GM19239 (cell line): ENCODE measurements around the gene STARD3.
A peak's percentile ranks its signal among the peaks of the same experiment; 100 is the strongest.

Experiments used
- DNase-seq: peaks from one replicate; pipeline ENCODE4 v3.0.0; 2011; ENCODE audit warnings: low spot score; ENCODE audit not compliant: insufficient read length
- FAIRE-seq: peaks from 2 replicates; lab custom pipeline; 2011; peaks lifted over from hg19 to GRCh38; lab: Jason Lieb, UNC

Gene STARD3

DNA sequence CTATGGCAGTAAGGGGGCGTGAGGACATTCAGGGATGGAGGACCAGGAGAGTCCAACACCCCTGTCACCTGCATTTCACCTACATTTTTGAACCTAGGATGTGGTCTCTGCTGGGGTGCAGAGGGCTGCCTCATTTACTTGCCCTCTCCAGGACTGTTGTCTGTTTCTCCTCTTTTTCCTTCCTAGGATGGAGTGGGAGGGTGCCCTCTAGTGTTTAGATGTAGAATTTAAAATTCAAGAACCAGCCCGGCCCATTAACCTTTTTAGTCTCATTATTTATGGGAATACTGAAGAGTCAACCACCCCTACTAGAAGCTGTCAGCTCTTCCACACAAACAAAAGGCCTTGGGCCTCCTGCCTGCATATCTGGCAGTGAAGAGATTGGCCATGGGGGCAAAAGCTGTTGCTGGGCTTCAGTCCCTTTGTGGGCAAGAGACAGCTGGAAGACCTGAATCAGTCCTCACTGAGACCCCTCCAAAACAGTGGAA lies 2.5 kb upstream of the STARD3 start:
- DNase-seq, result no peak

DNA sequence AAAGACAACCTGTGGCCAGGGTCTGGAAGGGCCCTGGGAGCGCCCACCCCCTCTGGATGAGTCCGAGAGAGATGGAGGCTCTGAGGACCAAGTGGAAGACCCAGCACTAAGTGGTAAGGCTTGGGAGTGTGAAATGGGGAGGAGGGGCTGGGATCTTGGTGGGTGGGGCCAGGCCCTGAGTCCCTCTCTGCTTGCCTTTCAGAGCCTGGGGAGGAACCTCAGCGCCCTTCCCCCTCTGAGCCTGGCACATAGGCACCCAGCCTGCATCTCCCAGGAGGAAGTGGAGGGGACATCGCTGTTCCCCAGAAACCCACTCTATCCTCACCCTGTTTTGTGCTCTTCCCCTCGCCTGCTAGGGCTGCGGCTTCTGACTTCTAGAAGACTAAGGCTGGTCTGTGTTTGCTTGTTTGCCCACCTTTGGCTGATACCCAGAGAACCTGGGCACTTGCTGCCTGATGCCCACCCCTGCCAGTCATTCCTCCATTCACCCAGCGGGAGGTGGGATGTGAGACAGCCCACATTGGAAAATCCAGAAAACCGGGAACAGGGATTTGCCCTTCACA lies 1.2 kb upstream of the STARD3 start:
- no peak for DNase-seq
- FAIRE-seq, result no peak

More for the DNA sequence above, 2.5 kb upstream of the STARD3 start:
- peak; percentile 67 for FAIRE-seq

DNA sequence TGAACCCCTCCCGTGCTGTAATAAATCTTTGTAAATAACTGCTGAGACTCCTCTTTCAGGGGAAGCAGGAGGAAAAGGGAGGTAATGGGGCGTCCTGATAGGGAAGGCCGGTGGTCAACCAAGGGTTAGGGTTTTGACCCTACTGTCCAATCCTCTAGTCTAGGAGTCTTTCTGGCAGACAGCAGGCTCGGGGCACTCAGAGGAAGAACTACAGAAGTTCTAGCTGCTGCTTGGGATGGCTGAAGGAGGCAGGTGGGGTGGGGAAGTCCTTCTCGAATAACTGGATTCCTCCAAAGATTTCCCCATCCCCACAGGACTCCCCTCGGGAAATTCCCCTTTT lies 387 bp upstream of the STARD3 start:
- peak; percentile 68 for FAIRE-seq
- no peak for DNase-seq

DNA sequence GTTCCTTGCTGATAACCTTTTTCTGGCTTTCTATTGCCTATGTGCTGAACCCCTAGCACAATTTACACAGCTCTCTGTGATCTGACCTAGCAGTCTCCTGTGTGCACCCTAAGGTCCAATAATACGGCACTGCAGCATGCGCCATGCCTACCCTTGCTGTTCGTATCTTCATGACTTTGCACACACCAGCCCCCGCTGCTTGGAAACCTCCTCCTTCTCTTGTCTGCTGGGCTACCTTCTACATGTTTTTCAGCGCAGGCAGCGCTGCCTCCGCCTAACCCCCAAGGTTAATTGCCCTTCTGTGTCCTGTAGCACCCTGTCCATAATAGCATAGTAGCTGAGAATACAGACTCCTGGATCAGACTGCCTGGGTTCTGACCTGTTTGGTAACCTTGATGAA lies 1.4 kb downstream of the STARD3 start:
- FAIRE-seq (no peak), DNase-seq (no peak)

DNA sequence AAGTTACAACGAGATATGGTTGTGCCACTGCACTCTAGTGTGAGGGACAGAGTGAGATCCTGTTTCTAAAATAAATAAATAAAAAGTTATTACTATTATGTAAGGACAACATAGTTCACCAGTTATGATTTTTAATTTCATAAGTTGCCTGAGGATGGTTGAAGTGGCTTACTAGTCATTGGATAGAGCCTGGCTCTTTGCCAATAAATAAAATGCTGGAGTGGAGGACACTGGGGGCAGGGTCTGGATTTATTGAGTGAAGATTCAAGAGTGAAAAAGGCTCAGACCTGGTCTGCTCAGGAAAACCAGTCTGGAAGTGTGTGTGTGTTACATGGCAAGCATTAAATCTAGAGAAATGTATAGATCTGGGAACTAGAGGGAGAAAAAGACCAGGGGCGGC lies 2.1 kb downstream of the STARD3 start:
- DNase-seq, result no peak
- FAIRE-seq, result no peak

DNA sequence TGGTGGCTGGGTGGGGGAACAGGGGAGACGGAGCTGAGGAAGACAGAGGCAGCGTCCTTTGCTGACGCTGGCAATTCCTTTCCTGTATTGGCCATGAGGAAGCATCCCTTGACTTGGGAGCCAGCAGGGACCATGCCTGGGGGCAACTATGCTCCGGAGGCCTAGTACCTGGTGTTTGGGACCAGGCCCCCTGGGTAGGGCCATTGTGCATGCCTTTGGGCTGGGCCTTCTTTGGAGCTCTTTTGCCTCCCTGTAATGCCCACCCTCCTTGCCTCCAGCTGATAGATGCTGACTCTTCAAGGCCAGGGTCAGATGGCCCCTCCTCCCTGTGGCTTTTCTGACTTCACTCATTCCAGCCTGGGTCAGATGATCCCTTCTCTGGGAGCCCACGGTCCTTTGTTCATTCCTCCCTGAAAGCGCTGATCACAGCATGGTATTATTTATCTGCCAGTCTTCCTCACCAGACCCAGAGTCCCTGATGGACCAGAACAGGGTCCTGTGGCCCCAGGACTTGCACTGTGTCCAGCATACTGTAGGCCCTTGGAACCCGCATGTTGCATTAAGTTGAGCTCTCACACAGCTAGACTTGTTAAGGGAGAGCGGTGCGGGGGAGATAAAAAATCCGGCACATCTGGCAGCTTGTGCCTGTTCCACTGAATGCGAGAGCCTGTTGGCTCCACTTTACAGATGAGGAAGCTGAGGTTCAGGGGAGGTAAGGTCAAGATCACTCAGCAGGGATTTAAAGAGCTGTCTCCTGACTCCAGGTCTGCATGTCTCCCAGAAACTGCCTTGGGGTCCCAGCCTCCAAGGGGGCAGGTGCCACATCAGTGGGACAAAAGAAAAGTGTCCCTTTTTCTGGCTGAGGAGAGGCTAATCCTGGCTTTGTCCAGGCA lies 2.9 kb downstream of the STARD3 start:
- FAIRE-seq (no peak), DNase-seq (no peak)

DNA sequence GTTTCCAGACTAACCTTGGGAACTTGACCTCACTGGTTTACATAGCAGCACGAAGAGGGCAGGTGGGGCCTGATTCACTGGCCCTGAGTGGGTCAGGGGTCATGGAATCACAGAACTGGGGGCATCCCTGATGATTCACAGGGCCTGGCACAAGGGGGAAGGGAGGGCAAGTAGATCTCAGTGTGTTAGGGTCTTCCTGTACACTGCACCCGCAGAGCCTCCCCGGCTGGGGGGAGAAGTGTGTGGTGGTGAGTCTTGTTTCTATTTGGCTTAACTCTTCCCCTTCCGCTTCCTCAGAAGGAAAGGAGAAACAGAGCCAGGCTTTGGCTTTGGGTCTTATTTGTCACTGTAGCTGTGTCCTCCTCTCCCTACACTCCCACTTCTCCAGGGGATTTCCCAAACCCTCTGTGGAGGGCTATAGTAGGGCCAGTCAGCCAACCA lies 3.7 kb downstream of the STARD3 start:
- FAIRE-seq (no peak), DNase-seq (no peak)

DNA sequence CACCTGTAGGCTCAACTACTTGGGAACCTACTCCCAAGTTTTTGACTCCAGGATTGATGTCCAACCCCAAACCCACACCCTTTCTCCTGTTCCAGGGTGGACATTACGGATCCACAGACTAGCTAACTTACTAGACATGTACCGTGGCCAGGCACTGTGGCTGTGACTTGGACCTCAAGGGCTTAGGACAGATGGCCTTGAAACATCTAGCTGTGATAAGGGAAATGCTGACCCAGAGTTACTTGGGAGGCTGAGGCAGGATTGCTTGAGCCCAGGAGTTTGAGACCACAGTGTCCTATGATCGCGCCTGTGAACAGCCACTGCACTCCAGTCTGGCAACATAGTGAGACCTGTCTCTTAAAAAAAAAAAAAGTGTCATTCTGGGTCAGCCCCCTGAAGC lies 4.2 kb downstream of the STARD3 start:
- FAIRE-seq (no peak), DNase-seq (no peak)

DNA sequence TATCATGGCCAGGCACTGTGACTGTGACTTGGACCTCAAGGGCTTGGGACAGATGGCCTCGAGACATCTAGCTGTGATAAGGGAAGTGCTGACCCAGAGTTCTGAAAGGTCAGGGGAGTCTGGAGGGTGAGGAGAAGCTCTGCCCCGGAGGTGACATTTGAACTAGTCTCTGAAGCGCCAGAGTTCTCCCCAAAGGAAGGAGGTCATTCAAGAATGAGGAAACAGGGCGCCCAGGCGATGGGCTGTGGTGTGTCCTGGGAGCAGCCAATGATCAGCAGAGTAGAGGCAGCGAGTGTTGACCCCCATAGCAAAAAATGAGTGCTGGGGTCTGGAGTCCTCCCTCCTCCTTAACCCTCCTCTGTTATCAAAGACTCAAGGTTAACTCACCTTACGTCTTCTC lies 4.9 kb downstream of the STARD3 start:
- DNase-seq (no peak), FAIRE-seq (no peak)

DNA sequence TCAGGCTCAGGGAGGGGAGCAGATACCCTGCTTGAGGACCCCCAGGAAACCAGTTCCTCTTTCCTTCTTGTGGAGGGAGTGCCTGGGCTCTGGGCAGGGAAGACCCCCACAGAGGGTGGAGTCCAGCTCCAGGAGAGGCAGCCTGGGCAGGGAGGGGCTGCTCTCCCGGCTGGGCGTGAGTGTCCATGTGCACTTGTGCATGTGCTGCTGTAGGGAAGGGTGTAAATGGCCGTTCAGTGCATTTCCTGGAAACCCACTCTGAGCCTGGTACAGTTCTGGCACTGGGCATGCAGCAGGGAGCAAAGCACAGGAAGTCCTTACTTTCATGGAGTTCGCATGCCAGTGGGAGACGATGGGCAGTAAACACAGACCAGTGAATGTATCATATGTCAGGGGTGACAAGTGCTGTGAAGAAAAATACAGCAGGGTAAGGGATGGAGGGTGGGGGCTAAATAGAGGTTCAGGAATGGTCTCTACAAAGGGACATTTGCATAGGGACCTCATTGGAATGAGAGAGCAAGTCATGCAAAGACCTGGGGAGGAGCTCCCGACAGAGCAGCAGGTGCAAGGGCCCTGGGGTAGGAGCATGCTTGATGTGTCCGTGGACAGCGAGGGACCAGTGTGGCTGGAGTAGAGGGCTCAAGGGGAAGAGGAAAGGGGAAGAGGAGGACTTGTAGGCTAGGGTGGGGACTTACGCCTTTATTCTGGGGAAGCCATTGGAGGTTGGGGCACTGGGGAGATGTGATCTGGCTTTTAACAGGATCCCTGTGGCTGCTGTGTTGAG lies 5.5 kb downstream of the STARD3 start:
- FAIRE-seq (no peak), DNase-seq (no peak)

DNA sequence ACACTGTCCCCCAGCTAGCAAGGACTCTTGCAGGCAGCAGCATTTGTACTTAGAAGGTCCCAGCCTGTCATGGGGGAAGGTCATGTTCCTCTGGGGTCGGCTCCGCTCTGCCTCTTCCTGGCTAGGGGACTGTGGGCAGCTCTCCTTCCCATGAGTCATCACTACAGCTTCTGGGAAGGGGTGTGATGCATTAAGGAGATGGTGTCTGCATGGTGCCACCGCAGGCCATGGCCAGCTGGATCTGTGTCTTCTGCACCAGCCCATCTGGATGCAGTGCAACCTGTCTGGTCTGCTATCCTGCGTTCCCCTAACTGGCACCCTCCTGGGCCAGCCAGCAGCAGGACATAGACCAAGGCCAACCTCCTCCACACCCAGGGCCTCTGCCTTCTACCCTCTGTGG lies 6.3 kb downstream of the STARD3 start:
- FAIRE-seq, result no peak

DNA sequence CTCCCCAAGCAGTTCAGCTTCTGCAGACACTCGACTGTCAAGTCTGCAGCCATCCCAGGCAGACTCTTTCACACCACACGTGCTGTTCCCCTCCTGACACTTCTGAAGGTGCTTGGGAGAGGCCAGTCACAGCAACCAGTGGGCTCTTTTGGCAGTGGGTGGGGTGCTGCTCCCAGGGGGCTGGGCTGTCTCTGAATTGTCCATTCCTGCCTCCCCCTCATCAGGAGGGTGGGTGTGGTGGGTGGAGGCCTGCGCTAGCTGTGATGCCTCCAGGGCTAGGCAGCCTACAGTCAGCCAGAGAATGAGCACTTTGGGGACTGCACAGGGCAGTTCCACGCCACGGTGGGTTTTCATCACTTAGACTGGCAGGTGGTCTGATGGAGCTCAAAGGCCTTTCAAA lies 10.3 kb downstream of the STARD3 start:
- DNase-seq (no peak), FAIRE-seq (no peak)

More for the DNA sequence above, 6.3 kb downstream of the STARD3 start:
- DNase-seq, result no peak

DNA sequence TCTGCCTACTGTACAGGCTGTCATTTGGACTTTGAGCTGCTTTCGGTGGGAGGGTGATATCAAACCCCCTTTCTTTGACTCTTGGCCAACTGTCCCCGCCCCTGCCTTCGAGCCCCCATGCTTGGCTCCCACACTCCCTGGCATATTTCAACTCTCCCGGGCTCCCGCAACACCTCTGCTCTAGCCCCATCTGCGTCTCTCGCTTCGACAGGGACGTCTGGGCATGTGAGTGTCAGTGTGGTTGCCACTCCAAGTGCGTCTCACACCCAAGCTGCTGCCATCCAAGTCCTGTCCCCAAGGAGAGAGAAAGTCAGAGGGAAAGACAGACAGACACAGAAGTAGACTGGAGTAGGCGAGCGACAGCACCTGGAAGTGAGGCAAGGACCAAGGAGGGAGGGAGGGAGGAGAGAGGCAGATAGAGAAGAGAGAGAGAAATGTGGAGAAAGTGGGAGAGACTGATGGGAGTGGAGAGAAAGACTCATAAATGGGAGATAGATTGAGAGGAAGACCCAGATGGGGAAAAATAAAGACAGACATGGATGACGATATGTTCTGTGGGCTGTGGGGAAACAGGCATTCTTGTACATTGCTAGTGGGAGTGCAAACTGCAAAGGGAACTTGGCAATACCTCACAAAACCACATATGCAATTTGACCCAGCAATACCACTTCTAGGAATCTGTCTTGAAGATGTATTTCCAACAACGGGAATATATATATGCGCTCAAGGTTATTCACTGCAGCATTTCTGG lies 11.8 kb downstream of the STARD3 start:
- no peak for FAIRE-seq

DNA sequence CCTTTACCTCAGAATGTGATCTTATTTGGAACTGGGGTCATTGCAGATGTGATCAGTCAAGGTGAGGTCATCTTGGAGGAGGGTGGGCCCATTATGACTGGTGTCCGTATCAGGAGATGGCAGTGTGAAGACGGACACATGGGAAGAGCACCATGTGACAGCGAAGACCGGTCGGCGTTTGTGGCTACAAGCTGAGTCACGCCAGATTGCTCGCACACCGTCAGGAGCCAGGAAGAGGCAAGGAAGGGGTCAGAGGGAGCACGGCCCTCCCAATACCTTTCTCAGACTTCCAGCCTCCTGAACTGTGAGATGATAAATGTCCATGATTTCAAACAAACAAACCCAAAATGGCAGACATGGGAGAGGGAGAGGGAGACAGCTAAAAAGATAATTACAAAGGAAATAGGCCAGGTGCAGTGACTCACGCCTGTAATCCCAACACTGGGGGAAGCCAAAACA lies 13.2 kb downstream of the STARD3 start:
- DNase-seq (no peak), FAIRE-seq (no peak)

More for the DNA sequence above, 11.8 kb downstream of the STARD3 start:
- DNase-seq, result no peak

DNA sequence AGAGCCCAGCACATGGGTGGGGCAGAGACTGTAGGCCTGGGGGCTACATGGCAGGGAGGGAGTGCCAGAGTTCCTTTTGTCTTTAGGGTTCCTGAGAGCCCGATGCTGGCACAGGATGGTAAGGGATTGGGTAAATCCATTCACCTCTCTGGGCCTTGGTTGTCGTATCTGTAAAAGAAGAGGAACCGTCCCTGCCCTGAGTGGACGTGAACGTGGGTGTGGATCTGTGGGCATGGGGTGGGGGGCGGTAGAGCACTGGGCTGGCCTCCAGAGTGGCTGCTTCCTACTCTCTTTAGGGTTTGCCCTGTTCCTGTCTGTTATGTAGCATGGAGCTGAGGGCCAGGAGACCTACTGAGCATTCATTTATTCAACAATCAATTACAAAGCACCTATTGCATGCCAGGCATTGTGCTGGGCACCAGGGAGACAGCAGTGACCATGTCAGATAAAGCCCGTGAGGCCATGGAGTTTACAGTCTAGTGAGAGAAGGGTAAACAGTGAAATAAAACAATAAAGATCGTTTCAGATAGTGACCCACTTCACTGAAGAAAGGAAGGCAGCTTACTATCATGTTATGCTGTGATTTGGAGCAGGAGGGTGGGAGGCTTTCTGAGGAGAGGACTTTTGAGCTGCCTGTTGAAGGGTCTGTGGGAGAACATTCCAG lies 15.1 kb downstream of the STARD3 start:
- FAIRE-seq, result no peak
- no peak for DNase-seq

DNA sequence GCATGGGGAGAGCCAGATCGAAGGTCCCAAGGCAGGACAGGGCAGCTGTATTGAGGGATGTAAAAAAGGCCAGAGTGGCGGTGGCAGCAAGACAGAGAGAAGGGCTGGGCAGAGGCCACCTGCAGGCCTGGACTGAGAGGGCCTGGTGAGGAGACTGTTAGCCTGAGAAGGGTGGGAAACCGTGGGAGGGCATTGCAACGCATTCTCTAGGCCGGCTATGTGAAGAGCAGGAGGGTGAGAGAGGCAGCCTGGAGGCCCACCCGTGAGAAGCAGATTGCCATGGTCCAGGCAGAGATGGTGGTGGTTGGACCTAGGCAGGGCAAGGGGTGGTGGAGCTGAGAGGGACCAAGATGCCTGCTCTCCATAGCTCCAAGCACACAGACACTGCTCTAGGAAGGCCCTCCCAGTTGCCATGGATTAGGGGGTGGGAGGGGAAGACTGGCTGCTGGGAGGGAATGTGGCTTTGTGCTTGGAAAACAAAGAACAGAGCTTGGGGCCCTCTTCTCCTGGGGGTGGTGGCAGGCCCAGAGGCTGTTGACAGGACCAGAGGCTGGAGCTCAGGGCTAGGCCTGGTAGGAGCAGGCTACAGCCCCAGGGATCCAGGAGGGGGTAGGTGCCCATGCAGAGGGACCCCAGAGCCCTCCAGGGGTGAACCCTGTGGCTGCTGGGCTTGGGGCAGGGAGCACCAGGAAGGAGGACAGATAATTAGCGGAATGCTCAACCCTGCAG lies 15.8 kb downstream of the STARD3 start:
- no peak for FAIRE-seq

DNA sequence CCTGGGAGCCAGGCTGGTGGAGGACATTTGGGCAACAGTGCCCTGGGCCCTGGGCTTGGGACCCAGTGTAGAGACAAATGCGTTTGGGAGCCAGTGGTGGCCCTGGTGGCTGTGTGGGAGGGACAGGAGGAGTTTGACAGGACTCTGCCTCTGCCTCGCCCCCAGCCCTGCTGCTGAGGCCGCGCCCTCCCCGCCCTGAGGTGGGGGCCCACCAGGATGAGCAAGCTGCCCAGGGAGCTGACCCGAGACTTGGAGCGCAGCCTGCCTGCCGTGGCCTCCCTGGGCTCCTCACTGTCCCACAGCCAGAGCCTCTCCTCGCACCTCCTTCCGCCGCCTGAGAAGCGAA lies 16.3 kb downstream of the STARD3 start:
- no peak for DNase-seq
- FAIRE-seq, result no peak

More for the DNA sequence above, 15.8 kb downstream of the STARD3 start:
- no peak for DNase-seq

DNA sequence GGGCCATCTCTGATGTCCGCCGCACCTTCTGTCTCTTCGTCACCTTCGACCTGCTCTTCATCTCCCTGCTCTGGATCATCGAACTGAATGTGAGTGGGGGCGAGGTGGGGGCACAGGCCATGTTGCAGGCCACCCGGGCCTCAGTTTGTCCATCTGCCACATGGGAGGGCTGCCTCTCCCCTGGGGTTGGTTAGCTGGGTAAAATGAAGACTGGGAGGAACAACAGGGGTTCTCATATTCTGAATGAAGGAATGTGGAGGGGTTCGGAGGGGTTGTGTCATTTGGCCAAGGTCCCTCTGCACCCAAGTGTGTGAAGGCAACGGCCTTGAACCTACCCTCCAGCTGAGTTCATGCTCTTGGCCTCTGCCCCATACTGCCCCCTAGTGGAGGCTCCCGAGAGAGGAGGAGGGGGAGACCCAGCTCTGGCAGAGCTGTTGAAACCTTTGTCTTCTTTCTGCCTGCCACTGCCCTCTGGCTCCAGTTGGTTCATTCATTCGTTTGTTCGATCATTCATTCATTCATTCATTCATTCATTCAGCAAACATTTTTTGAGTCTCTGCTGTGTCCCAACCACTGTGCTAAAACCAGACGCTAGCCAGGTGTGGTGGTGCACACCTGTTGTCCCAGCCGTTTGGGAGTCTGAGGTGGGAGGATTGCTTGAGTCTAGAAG lies 16.9 kb downstream of the STARD3 start:
- peak; percentile 78 for FAIRE-seq
- peak; percentile 95 for DNase-seq
